ENCODE measurements around the gene CROCC2.

Gene CROCC2

DNA sequence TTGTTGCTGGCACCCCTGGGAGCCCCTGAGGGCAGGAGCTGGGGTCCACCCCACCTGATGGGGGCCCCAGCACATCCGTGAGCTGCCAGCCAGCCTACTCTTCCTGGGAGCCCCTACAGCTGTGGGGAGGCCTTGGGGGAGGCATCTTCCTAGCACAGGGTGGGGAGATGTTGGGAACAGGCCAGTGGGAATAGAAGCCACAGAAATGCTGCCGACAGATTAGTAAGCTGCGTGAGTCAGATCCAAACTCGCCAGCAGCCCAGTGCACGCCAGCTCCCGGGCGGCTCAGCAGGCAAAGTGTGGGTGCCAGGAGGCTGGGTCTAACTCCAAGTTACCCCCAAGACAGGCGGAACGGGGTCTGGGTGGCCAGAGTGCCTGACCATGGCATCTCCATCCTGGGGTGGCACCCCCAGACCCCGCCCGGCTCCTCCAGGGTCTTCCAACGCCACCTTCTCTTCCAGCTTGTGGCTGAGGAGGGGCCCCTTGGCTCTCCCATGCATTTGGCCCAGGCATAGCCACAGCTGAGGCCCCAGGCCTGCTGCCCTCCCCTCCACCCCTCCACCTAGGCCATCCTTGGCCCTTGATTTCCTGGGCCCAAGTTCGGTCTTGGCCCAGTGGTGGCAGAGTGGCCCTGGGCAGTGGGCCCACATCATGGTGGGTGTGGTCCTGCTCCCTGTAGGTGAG lies 15.3 kb downstream of the CROCC2 start:
- DNase-seq (ENCODE audit: low read depth in 3 of 3), result no peak

DNA sequence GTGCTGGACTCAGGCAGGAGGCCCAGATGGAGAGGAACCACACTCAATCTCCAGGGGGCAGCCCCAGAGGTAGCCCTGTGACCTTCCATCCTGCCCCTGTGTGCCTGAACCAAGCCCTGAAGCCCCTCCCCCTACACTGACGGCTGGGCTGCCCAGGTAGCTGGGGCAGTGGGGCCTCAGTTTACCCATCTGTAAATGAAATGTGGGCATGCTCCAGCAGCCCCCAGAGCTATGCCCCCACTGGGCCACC lies 15.8 kb downstream of the CROCC2 start:
- DNase-seq (ENCODE audit: low read depth in 3 of 3), result no peak

DNA sequence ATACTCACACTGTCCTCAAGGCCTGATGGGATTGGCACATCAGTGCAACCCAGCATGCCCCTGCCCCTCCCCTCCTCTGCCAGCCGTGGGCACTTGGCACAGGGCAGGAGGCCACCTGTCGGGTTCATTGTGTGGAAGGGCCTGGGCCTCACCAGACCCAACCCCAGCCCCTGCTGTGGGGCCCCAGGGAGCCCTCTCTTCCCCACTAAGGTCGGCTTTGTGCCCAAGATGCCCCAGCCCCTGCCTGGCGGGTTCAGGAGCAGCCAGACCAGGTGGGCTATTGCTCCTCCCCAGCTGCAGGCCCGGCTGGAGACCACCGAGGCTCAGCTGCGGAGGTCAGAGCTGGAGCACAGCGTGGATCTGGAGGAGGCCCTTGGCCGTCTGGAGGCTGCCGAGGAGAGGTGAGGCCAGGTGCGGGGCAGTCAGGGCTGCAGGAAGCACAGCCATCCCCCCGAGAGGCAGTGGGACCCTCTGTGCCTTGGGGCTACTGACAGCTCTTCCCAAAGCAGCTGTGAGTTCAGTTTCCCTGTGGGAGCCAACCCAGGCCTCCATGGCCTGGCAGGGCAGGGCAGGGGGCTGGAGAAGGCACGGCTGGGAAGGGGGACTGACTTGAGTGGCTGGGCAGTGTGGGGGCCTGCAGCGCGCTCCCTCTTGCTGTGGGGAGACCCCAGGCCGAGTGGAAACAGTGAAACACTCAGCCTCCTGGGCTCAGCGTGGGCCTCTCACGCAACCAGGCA lies 16.3 kb downstream of the CROCC2 start:
- DNase-seq (ENCODE audit: low read depth in 3 of 3), result no peak

DNA sequence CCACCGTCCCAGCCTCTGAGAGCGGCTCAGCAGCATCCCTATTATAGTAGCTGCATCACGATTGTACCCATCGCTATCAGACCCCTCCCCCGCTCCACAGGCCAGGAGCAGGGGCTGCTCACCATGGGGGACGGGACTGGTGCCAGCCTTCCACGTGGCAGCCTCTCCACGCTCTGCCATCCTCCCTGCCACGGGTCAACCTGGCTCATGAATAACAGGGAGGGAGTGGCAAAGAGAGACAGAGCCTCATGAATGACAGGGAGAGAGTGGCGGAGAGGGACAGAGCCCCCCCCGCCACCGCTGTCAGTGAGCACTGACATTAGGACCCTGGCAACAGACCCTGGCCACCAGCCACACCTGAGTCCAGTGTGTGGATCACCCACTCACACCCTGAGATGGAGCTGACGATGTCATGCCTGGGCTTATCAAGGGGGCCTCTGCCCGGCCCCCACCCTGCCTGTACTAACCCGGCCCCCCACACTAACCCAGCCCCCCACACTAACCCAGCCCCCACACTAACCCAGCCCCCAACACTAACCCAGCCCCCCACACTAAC lies 16.9 kb downstream of the CROCC2 start:
- no peak for DNase-seq (ENCODE audit: low read depth in 3 of 3)

DNA sequence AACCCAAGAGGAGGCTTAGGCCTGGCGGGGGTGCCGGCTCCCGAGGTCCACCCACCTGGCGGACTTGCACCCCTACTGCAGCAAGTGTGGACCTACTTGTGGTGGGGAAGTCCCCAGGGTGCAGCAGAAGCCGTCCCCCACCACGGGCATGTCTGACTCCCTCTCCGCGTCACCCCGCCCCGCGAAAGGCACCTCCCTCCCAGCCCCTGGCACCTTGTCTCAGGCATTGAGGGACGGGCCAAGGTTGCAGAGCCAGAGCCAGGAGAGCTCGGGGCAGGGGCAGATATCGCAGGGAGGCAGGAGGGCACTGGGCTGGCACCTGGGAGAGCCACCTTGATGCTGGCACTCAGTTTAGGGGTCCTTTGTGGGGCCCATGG lies 19.0 kb downstream of the CROCC2 start:
- no peak for DNase-seq (ENCODE audit: low read depth in 3 of 3)

- DNase-seq (ENCODE audit: low read depth in 3 of 3), result no peak
Measured at GRCh38 chr2:240925568-240926515, 19.7 kb downstream of the CROCC2 start.

DNA sequence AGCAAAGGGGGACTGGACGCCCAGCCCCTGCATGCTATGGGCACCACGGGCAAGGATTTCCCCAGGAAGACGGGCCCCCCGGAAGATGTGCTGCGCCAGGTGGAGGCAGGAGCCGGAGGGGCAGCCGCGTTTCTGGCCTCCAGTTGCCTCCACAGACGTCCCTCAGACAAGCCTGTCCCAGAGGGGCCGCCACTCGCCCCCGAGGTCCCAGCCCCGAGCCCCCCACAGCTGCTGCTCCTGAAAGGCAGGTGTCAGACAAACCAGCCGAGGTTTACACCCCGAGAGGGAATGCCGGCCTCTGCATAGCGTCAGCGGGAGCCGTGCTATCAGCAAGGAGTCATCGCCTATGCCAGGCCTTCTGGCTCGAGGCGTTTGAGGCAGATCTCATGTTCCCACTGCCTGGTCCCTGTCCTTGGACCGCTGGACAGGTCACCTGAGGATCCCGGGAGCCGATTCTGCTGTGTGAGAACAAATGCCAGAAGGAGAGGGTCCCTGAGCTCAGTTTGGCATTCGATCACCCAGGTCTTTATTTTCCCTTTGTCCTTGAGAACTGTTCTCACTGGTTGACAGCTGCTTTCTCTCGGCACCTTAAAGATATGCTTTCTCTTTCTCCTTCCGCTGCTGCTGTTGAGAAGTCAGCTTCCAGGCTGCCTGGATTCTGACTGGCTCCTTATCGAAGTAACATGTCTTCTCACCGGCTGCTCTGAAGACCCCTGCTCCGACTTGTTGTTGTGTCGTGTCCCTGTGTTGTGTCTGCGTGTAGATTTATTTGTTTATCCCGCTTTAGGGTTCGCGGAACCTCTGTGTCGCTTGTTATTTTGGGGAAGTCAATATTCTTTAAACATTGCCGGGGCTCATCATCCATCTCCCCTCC lies 20.6 kb downstream of the CROCC2 start:
- DNase-seq (ENCODE audit: low read depth in 3 of 3), result no peak

- DNase-seq (ENCODE audit: low read depth in 3 of 3), result no peak
Measured at GRCh38 chr2:240927390-240927781, 21.2 kb downstream of the CROCC2 start.

DNA sequence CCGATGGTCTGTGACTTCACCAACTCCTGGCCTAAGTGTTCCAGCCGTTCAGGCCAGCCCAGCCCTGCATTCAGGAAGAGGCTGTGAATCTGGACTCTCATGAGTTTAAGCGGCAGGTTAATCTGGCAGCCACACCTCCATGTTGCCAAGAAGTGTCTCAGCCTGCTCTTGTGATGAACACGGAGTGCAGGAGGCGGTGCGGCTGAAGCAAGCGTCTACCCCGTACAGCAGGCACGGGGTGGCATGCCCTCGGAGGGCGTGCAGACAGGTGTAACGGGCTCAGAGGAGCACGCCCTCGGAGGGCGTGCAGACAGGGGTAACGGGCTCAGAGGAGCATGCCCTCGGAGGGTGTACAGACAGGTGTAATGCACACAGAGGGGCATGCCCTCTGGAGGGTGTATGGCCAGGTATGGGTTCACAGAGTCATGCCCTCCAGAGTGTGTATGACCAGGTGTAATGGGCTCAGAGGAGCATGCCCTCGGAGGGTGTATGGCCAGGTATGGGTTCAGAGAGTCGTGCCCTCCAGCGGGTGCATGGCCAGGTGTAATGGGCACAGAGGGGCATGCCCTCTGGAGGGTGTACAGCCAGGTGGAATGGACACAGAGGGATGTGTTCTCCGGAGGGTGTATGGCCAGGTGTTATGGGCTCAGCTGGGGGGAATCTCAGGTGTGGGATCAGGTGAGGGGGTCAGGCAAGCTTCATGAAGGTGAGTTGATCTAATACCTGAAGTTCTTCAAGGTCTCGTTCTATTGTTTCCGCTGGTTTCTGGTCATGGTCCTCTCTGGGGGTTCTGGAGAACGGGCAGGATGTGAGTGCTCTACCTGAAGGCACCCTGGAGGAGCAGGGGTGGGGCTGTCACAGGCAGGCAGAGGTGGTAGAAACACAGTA lies 22.6 kb downstream of the CROCC2 start:
- DNase-seq (ENCODE audit: low read depth in 3 of 3), result no peak

DNA sequence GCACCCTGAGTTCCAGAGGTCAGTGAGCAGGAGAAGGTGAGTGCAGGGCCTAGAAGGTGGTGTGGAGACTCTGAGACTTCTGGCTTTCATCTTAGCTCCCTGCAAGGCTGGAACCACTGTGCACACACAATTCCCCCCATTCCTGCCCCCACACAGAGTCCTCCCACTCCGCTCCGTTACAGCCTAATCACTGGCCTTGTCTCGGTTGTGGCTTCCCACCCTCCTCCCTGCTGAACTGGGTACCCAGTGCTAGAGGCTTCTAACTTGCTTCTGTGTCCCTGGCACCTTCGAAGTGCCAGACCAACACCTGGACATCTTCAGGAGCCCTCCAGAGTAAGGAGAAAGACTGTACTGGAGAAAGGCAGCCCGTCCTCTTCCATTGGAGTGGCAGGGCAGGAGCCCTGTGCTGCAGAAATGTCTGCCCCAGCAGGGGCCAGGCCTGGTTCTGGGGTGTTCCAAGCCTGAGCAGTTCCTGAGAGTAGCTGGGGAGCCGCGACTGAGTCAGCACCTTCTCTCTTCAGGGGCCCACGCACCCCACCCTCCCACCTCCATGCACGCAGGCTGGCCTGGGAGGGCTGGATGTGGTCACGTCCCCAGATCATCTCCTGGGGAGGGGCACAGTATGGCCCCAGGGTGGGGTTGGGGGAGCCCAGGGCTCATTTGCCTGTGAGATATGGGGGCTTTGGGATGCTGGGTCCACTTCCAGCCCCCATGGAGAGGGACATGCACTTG lies 23.4 kb downstream of the CROCC2 start:
- DNase-seq (ENCODE audit: low read depth in 3 of 3), result no peak

GRCh38 chr2:240930096-240930630 lies 24.0 kb downstream of the CROCC2 start:
- no peak for DNase-seq (ENCODE audit: low read depth in 3 of 3)

DNA sequence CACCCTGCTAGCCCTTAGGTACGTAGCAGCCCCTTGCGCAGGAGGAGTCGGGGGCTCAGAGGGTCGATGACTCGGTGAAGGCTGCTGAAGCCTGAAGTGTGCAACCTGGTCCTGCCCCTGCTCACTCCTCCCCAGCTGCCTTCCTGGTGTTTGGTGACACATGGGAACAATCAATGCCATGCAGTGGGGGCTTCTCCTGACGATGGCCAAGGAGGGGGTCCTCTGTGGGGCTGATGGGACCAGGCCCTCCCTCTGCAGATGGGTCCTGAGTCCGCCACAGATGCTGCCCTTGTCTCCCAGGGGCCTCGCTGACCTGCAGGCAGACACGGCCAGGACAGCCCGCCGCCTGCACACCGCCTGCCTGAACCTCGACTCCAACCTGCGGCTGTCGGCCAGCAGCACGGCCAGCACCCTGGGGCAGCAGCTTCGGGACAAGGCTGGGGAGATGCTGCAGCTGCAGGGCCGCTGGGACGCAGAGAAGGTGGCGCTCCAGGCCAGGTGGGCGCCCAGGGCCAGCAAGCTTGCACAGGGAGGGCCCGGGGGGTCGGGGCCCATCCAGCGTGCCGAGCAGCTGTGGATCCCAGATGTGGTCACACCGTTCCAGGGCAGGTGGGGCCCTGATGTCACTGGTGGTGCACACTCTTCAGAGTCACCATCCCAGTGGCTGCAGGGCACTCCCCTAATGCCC lies 24.6 kb downstream of the CROCC2 start:
- no peak for DNase-seq (ENCODE audit: low read depth in 3 of 3)

DNA sequence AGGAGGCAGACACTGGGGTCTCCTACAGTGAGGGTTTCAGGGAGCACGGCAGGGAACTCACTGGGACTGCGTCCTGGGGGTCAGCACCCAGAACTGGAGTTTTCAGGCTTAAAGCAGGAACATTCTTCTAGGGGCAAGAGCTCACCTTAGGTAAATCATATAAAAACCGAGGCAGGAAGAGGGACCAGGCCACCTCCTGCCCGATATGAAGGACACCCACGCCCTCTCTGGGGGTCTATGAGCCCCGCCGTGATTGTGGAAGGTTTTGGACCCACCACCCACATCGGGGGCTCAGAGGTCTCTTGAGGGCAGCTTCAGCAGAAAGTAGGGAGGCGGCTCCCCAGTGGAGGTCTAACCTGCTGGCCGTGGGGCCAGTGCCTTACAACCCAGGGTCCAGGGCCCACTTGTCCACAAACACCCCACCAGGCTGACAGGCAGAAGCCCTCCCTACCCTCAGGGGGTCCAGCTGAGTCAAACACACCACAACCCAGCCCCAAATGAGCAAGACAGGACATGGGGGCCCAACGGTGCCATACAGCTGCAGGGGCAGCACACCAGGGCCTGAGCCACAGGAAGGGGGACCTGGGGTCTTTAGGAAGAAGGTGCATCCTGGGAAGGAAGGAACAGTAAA lies 25.3 kb downstream of the CROCC2 start:
- DNase-seq (ENCODE audit: low read depth in 3 of 3), result no peak

GRCh38 chr2:240932001-240932723 lies 26.0 kb downstream of the CROCC2 start:
- no peak for DNase-seq (ENCODE audit: low read depth in 3 of 3)

GRCh38 chr2:240932724-240933047 lies 26.6 kb downstream of the CROCC2 start:
- DNase-seq (ENCODE audit: low read depth in 3 of 3), result no peak

- DNase-seq (ENCODE audit: low read depth in 3 of 3), result no peak
Measured at GRCh38 chr2:240933048-240933965, 27.2 kb downstream of the CROCC2 start.
